GM18519 (cell line): ENCODE measurements around the gene ATF7IP.
A peak's percentile ranks its signal among the peaks of the same experiment; 100 is the strongest.
"Not testable (repeated sequence)": the region's sequence is repeated elsewhere in the genome, so short reads cannot be mapped to it uniquely, and the experiment has no call there.

Experiments used
- ATAC-seq: cut with Tn5 transposase; IDR thresholded peaks from one replicate; pipeline ENCODE4 v1.9.1; 2021; ENCODE audit warnings: mild to moderate bottlenecking, moderate library complexity; ENCODE audit not compliant: unreplicated experiment, low FRiP score

The ATF7IP gene

GRCh38 chr12:14366209-14367039 lies 942 bp downstream of the ATF7IP start:
- ATAC-seq = no peak

DNA sequence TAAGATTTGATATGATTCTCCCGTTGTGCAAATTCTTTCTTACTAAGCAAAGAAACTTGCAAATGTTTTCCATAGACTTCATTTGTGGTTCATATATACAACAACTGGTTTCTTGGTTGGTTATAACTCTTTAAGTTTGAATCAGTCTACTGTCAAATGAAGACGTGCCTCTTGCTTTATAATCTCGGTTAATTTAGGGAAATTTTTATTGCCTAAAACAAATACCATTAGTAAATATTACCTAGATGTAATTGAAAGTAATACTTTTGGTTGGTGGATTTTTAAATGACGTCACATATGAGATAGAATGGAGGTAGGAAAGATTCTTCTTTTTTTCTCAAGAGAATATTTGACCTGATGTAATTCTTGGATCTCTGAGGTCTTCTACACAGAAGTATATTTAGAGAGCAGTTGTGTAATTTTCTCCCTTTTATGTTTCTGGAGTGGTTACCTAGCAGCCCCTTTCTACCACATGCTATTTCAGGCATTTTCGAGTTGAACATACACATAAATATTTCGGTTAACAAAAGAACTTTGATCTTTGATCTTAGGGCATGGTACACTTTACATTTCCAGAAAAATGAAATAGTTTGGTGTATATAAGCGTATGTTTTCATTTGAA lies 1.7 kb downstream of the ATF7IP start:
- ATAC-seq = peak; percentile 55

DNA sequence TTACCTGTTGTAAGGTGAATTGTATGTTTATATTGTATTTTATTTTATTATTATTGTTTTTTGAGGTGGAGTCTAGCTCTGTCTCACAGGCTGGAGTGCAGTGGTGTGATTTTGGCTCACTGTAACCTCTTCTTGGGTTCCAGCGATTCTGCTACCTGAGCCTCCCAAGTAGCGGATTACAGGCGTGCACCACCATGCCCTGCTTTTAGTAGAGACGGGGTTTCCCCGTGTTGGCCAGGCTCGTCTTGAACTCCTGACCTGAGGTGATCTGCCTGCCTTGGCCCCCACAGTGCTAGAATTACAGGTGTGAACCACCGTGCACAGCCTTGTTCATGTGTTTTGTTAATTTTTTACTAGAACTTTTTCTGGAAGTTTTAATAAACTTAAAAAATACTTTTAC lies 3.8 kb downstream of the ATF7IP start:
- no peak for ATAC-seq

DNA sequence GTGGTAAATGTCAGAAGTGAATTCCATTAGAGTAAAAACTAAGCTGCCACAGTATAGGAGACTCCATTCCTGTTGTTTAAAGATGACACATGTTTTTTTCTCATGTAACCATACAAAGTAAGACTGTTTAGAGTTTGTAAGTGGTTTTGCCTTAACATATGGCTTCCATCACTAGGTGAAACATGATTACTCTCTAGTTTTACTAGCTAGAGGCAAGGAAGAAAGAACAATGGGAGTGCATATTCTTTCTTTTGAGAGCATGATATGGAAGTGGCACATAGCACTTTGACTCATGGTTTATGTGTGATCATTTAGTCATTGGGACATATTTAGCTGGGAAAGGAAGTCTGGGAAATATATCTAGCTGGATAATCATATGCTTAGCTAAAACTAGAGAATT lies 7.7 kb downstream of the ATF7IP start:
- ATAC-seq = no peak

DNA sequence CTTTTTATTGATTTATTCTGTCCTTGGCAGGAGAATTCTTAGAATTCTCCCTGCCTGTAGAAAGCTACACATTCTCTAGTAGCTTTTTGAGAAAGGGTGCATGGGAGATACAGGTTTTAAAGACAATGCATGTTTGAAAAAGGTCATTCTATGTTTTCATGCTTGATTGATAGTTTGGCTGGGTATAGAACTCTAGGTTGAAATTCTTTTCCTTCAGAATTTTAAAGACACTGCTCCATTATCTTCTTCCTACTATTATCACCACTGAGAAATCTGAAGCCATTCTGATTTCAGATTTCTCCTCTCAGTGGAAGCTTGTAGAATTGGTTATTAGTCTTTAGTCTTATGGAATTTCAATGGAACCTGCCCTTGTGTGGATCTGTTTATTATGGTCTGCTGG lies 14.0 kb downstream of the ATF7IP start:
- ATAC-seq = no peak

DNA sequence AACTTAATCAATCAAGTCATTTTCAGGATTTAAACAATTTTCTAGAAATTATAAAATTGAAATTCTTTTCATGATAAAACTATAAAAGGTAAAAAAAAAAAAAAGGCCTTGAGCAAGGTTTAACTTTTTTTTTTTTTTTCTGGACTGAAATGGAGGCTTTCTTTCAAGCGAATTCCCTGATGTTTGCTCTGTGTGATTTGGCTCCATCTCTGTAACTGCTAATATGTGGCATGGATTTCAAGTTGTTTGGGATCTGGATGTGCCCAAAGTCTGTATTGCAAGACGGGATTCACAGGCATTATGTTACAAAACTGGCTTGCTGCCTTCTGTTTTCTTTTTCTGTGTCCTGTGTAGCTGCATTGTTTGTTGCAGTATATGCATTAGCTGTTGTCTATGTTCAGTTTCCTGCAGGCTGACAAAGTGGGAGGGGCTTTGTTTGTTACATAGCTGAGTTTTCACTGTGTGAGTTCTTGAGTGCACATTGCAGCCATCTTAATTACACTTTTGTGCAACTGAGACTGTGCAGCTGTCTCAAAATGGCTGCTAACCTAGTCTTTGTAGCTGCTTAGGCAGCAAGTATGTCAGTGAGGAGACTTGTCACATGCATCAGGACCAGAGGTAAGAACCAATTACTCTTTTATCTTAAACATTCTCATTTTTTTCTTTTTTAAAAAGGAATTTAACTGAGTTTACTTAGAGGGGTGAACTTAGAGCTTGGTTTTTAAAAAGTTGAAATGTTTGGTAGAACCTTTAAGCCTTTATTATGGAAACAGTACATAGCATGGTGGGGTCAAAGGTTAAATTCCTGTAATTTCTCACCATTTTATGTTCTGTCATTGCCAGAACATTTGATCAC lies 19.5 kb downstream of the ATF7IP start:
- peak; percentile 85 for ATAC-seq

DNA sequence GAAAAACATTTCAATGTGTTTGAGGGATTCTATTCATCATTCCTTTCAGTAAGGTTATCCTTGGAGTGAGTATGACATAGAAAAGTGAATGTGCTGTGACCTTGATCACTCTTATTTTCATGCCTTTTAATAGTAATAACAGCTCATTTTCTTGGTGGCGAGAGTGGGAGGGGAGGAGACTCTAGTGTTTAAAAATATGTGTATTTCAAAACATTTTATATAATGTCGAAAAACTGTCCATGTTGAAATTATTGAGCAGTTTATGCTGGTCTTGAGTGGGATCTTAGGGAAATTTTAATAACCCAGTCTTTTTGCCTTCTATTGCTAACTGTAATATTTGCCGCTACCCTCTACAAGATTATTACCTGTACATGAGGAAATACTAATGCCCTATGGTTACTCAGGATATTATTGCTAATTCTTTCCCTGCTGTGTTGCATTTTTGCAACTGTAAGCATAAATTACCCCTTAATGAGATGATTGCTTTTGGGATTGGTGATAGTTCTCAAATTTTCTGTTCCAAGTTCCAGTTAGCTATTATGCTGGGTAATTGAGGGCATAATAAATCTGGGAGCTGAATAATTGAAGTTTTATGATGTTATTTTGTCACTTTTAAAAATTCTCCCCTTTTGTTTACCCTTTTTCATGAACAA lies 21.9 kb downstream of the ATF7IP start:
- ATAC-seq = no peak

DNA sequence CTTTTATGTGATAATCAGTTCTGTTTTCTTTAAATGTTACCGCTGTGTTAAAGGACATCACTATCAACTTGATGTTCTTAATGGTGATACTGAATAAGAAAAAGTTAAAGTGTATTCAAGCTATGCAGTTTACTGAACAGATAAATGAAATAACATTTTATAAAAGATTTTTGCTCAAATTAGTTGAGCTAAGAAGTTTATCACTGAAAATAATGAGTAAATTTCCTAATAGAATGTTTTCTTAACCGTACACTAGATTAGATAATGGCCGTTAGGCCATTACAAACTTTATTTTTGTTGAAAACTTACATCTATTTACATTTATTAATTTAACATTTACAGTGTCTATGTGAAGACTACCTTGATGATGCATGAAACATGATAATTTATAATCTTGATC lies 25.0 kb downstream of the ATF7IP start:
- no peak for ATAC-seq

- no peak for ATAC-seq
Measured at GRCh38 chr12:14390870-14391530, 25.5 kb downstream of the ATF7IP start.

DNA sequence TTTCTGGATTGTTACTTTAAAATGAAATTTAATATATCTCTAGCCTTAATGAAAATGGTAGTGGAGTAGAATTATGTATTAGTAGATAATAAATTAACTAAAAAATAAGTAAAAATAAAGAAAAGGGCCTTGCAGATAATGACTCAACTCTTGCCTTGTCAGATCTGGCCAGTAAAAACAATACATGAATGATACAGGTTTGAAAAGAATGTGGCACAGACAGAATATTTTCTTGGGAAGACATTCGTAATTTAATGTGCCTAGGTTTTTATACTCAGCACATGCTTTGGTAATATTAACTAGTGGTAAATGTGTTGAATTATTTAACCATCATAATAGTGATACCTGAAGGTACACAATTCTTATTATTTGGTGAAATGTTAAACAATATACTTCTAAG lies 28.3 kb downstream of the ATF7IP start:
- no peak for ATAC-seq

DNA sequence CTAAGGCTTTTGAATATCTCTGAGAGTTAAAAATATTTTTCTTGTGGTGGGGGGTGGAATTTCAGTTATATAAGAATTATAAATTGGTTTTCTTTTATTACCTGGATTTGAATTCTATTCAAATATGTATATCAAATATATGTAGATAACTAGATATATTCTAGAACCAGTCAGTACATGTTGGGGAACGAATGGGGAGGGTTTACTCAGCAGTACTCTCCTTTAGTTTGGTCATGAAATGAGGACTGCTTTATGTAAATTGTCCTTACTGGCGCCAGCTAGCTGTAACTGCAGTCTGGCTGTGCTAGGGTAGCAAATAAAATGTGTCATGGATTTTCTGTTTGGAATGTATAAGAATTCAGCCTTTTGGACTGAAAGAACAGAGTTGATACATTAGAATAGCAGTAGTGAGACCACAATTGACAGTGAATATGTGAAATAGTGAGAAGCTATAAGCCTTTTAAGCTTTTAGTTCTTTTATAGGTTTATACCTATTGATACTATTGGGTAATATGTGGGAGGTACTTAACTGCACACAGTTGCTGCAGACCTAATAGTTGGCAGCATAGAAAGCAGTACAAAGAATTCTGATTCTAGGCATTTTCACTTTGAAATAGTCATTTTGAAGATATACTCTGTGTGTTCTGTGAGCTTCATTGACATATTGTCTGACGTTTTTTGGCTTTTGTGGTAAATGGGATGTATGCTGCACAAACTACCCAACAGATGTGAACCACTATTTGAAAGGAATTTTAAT lies 29.0 kb downstream of the ATF7IP start:
- ATAC-seq = peak; percentile 49

DNA sequence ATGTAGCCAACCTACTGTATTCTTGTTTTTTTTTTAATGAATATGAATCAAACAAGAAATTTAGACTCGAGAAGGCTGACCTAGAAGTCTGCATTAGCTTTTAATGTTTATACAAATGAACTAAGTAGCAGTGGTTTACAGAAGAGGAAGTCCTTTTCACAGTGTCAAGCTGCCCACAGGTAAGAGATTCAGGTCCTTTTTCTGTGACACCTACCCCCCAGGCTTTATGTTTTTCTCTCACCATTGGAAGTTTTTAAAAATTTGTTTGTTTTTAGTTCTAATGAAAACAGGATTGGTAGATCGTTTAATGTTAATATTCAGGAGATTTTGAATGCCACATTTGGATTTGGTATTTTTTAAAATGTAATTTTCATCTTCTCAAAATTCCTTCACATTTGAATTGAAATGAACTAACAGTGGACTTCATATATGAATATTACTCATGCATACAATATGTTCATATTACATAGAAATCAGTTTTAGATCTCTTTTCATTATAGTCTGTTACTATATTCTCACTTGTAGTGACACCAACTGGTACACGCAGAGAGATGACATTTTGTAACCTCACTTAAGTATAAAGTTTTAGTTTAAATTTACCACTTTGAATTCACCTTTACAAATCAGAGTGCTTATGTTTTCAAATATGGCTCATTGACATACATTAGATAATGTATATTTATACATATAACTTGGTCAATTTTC lies 29.7 kb downstream of the ATF7IP start:
- ATAC-seq = no peak

- ATAC-seq = peak; percentile 38
Measured at GRCh38 chr12:14396071-14396470, 30.6 kb downstream of the ATF7IP start.

- ATAC-seq = no peak
Measured at GRCh38 chr12:14399871-14400270, 34.4 kb downstream of the ATF7IP start.

GRCh38 chr12:14400599-14400998 lies 35.1 kb downstream of the ATF7IP start:
- no peak for ATAC-seq

DNA sequence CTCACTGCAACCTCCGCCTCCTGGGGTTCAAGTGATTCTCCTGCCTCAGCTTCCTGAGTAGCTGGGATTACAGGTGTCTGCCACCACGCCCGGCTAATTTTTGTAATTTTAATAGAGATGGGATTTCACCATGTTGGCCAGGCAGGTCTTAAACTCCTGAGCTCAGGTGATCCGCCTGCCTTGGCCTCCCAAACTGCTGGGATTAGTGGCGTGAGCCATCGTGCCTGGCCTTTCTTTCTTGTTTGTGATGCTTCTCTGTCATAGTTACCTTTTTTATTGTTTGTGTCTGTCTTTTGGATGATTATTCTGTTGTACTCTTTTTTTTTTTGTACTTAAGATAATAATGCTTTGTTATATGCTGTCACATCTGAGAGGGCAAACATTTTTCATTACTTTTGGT lies 35.8 kb downstream of the ATF7IP start:
- ATAC-seq = not testable (repeated sequence)

DNA sequence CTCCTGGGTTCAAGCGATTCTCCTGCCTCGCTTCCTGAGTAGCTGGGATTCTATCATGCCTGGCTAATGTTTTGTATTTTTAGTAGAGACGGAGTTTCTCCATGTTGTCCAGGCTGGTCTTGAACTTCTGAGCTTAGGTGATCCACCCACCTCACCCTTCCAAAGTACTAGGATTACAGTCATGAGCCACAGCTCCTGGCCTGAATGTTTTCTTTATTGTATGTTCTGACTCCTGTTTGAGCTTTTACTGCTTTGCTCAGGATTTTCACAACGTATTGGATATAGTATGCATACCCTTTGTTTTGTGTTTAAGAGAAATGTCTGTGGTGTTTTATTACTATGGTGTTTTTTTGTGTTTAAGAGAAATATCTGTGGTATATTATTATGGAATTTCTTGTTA lies 37.2 kb downstream of the ATF7IP start:
- ATAC-seq = no peak

- ATAC-seq = no peak
Measured at GRCh38 chr12:14403293-14403692, 37.8 kb downstream of the ATF7IP start.

DNA sequence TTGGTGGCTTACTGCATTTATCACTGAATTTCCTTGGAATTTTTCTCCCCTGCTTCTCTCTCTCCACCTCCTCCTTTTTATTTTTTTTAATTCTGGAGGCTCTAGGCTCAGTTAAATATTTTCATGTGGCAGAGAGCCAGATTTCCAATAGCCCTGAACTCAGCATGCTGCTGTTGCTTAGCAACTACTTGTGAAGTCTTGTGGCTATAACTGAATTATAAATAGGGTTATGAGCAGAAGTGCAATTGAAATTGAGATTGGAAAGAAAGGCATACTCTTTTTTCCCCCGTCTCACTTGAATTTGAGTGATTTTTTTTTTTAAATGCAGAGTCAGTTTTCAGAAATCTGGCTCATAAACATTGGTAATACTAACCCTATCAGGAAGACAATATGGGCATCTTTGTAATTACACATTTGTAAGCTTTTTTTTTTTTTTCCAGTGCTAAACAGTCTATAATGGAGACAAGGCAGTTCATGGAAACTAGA lies 38.3 kb downstream of the ATF7IP start:
- ATAC-seq = no peak
